Stimulated activated CD8-positive, alpha-beta memory T cell treated with anti-CD3 and anti-CD28 coated beads, Interleukin-7, amount 100 ng/mL, for 4 hours (primary cell): ENCODE data around the gene DUOXA2.

Source experiments
- DNase-seq, 2 donors: peaks; one replicate each; pipeline ENCODE4 v3.0.0-alpha.2; 2020; ENCODE audit warnings: low read depth in 2 of 2

The DUOXA2 gene

DNA sequence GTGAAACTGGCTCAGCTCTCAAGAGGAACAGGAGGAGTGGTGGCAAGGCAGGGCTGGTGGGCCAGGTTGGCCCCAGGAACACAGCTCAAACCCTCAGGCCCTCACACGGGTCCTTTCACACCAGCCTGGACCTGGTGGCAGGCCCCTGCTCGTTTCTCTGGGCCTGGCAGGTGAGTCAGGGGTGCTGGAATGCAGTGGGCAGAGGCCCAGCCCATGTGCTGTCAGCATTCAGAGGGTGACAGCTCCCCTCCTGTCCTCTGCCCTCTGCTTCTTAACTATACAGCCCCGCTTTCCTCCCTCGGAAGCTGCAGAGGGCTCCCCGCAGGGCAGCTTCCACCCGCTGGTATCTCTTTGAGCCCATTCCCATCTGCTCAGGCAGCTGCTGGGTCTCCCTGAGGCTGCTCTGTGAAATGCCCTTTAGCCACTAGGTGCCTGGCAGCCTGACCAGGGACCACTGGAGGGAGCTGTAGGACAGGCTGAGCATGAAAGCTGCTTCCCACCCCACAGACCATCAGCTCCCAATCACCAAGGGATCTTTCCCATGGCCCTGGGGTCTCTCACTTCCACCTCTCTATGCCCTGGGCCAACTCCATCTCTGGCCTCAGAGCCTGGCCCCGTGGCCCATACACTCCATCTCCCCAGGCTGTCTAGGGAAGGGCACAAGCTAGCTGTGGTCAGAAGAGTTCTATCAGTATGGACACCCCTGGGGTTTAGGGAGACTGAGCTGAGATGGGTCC is 48.8 kb downstream of the DUOXA2 start:
- peak; percentile 38 to 42 for DNase-seq

DNA sequence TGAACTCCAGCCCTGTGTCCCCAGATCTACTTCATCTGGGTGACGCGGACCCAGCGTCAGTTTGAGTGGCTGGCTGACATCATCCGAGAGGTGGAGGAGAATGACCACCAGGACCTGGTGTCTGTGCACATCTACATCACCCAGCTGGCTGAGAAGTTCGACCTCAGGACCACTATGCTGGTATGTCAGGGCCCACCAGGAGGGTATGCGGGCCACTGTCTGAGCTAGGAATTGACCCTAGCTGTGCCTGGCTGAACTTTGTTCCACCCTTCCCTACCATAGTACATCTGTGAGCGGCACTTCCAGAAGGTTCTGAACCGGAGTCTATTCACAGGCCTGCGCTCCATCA is 49.4 kb downstream of the DUOXA2 start:
- no peak for DNase-seq

DNA sequence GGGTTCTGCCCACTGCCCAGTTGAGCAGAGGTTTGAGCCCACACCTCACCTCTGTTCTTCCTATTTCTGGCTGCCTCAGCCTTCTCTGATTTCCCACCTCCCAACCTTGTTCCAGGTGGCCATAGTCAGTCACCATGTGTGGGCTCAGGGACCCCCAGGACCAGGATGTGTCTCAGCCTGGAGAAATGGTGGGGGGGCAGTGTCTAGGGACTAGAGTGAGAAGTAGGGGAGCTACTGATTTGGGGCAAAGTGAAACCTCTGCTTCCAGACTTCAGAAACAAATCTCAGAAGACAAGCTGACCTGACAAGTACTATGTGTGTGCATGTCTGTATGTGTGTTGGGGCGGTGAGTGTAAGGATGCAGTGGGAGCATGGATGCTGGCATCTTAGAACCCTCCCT is 50.8 kb downstream of the DUOXA2 start:
- DNase-seq: no peak

DNA sequence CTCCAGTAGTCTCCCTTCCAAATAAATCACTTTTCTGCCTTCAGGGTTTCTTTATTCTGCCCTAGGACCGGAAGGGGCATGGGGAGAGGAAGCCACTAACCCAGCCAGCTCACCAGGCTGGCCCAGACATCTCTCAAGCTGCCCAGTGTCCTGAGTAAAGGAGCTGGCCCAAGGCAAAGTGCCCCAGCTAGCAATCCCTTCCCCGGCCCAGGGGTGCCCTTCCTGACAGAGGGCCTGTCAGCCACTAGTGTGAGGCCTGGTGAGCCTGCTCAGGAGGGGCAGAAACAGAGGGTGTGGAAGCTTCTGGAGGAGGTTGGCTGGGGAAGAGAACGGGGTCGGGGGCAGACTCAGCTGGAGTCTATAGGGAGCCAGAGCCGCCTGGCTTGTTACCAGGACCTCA is 51.4 kb downstream of the DUOXA2 start:
- DNase-seq: no peak

DNA sequence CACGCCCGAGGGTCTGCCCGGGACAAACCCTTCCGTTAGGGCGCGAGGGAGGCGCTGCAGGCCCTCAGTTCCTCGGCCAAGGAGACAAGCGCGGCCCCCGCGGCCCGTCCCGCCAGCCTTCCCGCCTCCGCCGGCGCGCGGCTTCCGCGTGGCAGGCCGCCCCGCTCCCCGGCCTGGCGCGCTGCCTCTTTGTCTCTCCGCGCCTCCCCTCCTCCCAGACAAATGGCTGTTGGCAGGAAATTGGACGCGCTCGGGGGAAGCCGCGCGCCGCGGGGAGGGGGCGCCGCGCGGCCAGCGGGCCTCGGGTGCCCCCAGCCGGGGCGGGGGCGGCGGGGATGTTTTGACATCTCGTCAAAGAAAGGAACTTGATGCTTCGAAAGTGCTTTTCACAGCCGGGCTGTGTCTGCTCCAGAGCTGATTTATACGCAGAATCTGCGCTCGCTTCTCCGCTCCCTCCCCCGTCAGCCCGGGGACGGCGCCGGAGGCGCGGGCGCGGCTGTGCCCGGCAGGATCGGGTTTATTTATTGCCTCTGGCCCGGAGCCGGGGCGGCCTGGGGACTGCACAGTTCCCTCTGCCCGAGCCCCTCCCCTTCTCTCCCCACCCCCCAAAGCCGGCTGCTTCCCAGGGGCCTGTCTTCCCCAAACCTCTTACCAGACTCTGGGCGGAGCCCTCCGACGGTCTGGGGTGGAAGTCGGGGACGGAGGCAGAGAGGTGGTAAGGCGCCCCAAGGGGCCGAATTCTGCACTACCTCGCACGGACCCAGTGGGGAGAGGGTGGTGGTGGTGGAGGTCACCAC is 52.9 kb downstream of the DUOXA2 start:
- peak; percentile 62 to 71 for DNase-seq

DNA sequence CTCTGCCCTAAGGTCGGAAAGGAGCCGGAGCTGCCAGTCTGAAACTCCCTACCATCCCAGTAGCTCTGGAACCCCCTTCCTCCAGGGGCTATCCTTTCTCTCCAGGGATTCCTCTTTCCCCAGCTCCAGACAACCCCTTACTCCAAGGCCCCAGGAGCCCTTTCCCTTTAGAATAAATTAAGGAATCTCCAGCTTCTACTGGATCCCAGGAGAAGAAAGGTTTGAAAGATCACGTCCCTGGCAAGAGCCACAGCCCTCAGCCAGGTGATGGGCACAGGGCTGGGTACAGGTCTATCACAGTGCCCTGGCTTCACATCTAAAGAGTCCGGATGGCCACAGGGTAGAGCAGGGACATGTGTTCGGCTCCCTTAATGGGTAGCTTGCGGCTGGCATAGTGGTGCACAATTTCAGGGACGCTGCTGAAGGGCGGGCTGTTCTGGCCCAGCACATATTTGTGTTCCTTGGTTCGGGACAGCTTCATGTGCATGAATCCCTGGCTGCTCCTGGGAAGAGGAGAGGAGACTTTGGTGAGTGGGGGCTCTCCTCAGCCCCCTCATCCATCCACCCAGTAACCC is 53.6 kb downstream of the DUOXA2 start:
- DNase-seq: no peak
